Subcutaneous abdominal adipose tissue (tissue), 5 donors: ENCODE measurements around the gene CLEC17A.
"Not testable (repeated sequence)": the region's sequence is repeated elsewhere in the genome, so short reads cannot be mapped to it uniquely, and the experiment has no call there.

Source experiments
- H3K27ac ChIP-seq: one replicate; pipeline ENCODE4 v1.7.0; 2013; ENCODE audit warnings: low read depth, mild to moderate bottlenecking, inconsistent platforms, low read length, moderate library complexity
- H3K27me3 ChIP-seq, 5 donors: one replicate each; pipeline ENCODE4 v1.7.0; 2013; ENCODE audit warnings: low read length in 5 of 5, inconsistent platforms in 1 of 5; ENCODE audit not compliant: control insufficient read depth in 5 of 5, insufficient read depth in 4 of 5
- H3K36me3 ChIP-seq, 5 donors: one replicate each; pipeline ENCODE4 v1.7.0; 2013; ENCODE audit warnings: low read length in 5 of 5; ENCODE audit not compliant: control insufficient read depth in 5 of 5, insufficient read depth in 5 of 5
- H3K4me1 ChIP-seq, 5 donors: one replicate each; pipeline ENCODE4 v1.7.0; 2013; ENCODE audit warnings: low read length in 5 of 5, mild to moderate bottlenecking in 3 of 5, moderate library complexity in 1 of 5; ENCODE audit not compliant: control insufficient read depth in 5 of 5, insufficient read depth in 5 of 5
- H3K4me3 ChIP-seq, 5 donors: one replicate each; pipeline ENCODE4 v1.7.0; 2013; ENCODE audit warnings: low read length in 5 of 5, low read depth in 1 of 5
- H3K9ac ChIP-seq, 5 donors: one replicate each; pipeline ENCODE4 v1.7.0; 2013; ENCODE audit warnings: low read length in 5 of 5, mild to moderate bottlenecking in 4 of 5, moderate library complexity in 3 of 5
- H3K9me3 ChIP-seq, 5 donors: one replicate each; pipeline ENCODE4 v1.7.0; 2013; ENCODE audit warnings: low read length in 5 of 5; ENCODE audit not compliant: control insufficient read depth in 5 of 5
- donor health status: healthy.
- donor health status: healthy.
- donor health status: healthy.
- donor health status: healthy.
- donor health status: healthy.

Gene CLEC17A

GRCh38 chr19:14577264-14577663, 5.6 kb upstream of the CLEC17A start:
- no peaks in the 10 kb centered on the region for H3K9me3 ChIP-seq
- H3K27me3 ChIP-seq = no peaks in the 10 kb centered on the region
- no peaks in the 10 kb centered on the region for H3K36me3 ChIP-seq
- no peak overlapping the region for H3K27ac ChIP-seq
- no peak overlapping the region for H3K4me3 ChIP-seq
- peaks cover 0 to 6% (median 3%) of the 10 kb centered on the region in 5 donors for H3K4me1 ChIP-seq
- no peak overlapping the region for H3K9ac ChIP-seq

- Histone ChIP-seq H3K4me3 (no peak overlapping the region), H3K9me3 (no peaks in the 10 kb centered on the region), H3K27me3 (no peaks in the 10 kb centered on the region)
These were observed 4.9 kb upstream of the CLEC17A start for GRCh38 chr19:14577885-14578427.

DNA sequence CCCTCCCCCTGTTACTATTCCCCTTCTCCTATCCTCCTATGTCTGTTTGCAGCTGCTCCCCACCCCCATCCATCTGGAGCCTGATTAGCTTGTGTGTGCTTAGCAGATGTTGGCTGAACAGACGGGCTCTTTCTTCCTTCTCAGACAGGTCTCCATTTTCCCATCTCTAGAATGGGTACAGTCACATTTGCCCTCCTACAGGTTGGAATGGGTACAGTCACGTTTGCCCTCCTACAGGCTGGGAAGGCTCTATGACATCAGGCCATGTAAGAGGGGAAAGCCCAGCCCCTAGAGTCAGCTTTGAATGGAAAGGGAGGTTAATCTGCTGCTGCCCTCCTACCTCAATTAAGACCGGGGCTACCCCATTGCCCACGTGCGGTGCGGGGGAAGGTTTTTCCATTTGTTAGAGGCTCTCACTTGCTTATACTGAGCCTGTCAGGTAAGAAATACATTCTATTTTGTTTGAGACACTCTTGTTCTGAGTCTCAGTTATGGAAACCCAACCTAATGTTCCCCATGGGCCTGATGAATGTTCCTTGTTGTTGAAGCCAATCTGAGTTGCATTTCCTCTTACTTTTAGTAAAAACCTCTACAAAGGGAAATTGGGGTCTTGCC, 2.2 kb upstream of the CLEC17A start:
- H3K27ac ChIP-seq = no peak overlapping the region
- no peaks in the 10 kb centered on the region for H3K9me3 ChIP-seq
- no peaks in the 10 kb centered on the region for H3K4me1 ChIP-seq
- no peaks in the 10 kb centered on the region for H3K36me3 ChIP-seq
- no peaks in the 10 kb centered on the region for H3K27me3 ChIP-seq
- no peak overlapping the region for H3K4me3 ChIP-seq
- H3K9ac ChIP-seq = no peak overlapping the region

More at GRCh38 chr19:14577885-14578427, 4.9 kb upstream of the CLEC17A start:
- H3K27ac ChIP-seq = no peak overlapping the region
- H3K9ac ChIP-seq = no peak overlapping the region
- no peaks in the 10 kb centered on the region for H3K36me3 ChIP-seq
- peaks cover 0 to 5% (median 3%) of the 10 kb centered on the region in 5 donors for H3K4me1 ChIP-seq

DNA sequence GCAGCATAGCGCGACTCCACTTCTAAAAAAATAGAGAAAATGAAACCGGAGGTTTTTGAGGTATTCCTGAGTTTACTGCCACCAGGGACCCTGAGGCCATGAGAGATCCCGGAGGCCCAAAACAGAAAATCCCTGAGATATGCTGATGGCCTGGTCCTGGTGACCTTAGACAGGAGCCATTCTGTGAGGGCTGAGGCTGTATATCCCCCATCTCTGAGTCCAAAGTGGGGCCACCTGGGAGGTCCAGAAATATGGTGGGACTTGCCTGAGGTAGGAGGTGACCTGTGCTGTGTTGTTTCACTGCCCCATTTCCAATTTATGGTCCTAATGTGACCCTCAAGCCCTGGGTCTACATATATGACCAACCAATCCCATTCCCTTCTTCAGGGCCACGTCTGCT, 1.5 kb downstream of the CLEC17A start:
- not testable (repeated sequence) for H3K4me1 ChIP-seq, H3K9ac ChIP-seq, H3K27me3 ChIP-seq, H3K4me3 ChIP-seq, H3K9me3 ChIP-seq, H3K27ac ChIP-seq, H3K36me3 ChIP-seq

- H3K9ac ChIP-seq, H3K36me3 ChIP-seq: not testable (repeated sequence)
These were observed 2.3 kb downstream of the CLEC17A start for GRCh38 chr19:14585187-14585586.

DNA sequence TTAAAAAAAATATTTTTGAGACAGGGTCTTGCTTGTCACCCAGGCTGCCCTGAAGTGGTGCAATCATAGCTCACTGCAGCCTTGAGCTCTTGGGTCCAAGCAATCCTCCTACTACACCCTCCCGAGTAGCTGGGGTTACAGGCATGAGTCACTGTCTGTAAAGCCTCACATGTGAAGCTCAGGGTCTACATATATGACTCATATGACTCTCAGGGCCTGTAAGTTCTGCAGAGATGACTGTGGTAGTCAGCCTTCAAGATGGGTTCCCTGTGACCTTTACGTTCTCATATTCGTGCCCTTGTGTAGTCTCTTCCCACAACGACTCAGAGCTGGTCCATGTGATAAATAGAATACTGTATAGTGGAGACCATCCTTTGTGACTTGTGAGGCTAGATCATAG, 6.5 kb downstream of the CLEC17A start:
- not testable (repeated sequence) for H3K36me3 ChIP-seq, H3K27me3 ChIP-seq, H3K4me3 ChIP-seq, H3K9me3 ChIP-seq, H3K27ac ChIP-seq, H3K9ac ChIP-seq, H3K4me1 ChIP-seq

More at GRCh38 chr19:14585187-14585586, 2.3 kb downstream of the CLEC17A start:
- not testable (repeated sequence) for H3K4me3 ChIP-seq, H3K27ac ChIP-seq, H3K9me3 ChIP-seq, H3K4me1 ChIP-seq, H3K27me3 ChIP-seq

- Histone ChIP-seq H3K27ac (no peak overlapping the region), H3K9me3 (peaks cover 0 to 4% (median 0%) of the 10 kb centered on the region in 5 donors), H3K36me3 (no peaks in the 10 kb centered on the region), H3K27me3 (peaks cover 0 to 13% (median 0%) of the 10 kb centered on the region in 5 donors), H3K4me1 (no peaks in the 10 kb centered on the region), H3K4me3 (no peak overlapping the region), H3K9ac (no peak overlapping the region)
These were observed 12.7 kb downstream of the CLEC17A start for GRCh38 chr19:14595558-14595957.

DNA sequence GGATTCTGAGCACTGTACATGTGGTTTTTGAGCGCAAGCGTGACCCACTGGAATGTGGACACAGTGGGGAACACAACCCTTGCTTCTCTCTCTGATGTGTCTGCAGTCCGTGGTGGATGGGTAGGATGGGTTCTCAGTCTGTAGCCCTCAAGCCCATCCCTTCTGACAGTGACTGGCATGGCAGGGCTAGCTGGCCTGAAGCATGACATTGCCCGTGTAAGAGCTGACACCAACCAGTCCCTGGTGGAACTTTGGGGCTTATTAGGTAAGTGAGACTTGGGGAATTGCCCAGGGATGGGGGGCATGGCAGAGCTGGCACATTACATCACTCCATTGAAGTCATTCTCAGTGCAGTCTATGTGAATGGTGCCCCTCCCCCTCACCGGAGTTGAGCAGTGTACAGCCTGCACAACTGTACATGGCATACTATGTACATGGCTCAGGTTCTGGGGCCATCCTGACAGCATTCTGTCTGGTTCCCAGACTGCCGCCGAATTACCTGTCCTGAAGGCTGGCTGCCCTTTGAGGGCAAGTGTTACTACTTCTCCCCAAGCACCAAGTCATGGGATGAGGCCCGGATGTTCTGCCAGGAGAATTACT, 16.8 kb downstream of the CLEC17A start:
- H3K9me3 ChIP-seq = peaks cover 0 to 6% (median 4%) of the 10 kb centered on the region in 5 donors
- H3K4me3 ChIP-seq = no peak overlapping the region
- no peaks in the 10 kb centered on the region for H3K36me3 ChIP-seq
- no peak overlapping the region for H3K27ac ChIP-seq
- no peaks in the 10 kb centered on the region for H3K4me1 ChIP-seq
- peaks cover 0 to 9% (median 0%) of the 10 kb centered on the region in 5 donors for H3K27me3 ChIP-seq
- H3K9ac ChIP-seq = no peak overlapping the region

- no peak overlapping the region for H3K27ac ChIP-seq
These were observed 21.1 kb downstream of the CLEC17A start for GRCh38 chr19:14603990-14604387.

GRCh38 chr19:14606627-14607026, 23.7 kb downstream of the CLEC17A start:
- no peak overlapping the region for H3K4me3 ChIP-seq
- no peak overlapping the region for H3K27ac ChIP-seq
- H3K36me3 ChIP-seq = no peaks in the 10 kb centered on the region
- no peaks in the 10 kb centered on the region for H3K4me1 ChIP-seq
- H3K9ac ChIP-seq = no peak overlapping the region
- peaks cover 0 to 6% (median 3%) of the 10 kb centered on the region in 5 donors for H3K9me3 ChIP-seq
- no peaks in the 10 kb centered on the region for H3K27me3 ChIP-seq

More at GRCh38 chr19:14603990-14604387, 21.1 kb downstream of the CLEC17A start:
- Histone ChIP-seq H3K36me3 (no peaks in the 10 kb centered on the region), H3K27me3 (peaks cover 0 to 3% (median 0%) of the 10 kb centered on the region in 5 donors), H3K9ac (no peak overlapping the region), H3K9me3 (peaks cover 0 to 6% (median 3%) of the 10 kb centered on the region in 5 donors), H3K4me1 (no peaks in the 10 kb centered on the region), H3K4me3 (no peak overlapping the region)
